Choroid plexus epithelial cell (primary cell): ENCODE measurements around the gene TRIM46.

Experiments used
- DNase-seq: peaks from one replicate; pipeline ENCODE4 v3.0.0-alpha.2; 2010; ENCODE audit warnings: low read depth
- H3K4me3 ChIP-seq: 2 replicates; pipeline ENCODE4 v1.5.1; 2011; ENCODE audit warnings: low read depth, mild to moderate bottlenecking, control low read depth, low read length, moderate library complexity
- TF ChIP-seq, protein P1 (sequence below): conservative IDR thresholded peaks from 2 replicates; pipeline ENCODE4 v1.5.1; 2011; ENCODE audit warnings: low read depth, mild to moderate bottlenecking, control low read depth, inconsistent platforms, low read length, moderate library complexity

Gene TRIM46

DNA sequence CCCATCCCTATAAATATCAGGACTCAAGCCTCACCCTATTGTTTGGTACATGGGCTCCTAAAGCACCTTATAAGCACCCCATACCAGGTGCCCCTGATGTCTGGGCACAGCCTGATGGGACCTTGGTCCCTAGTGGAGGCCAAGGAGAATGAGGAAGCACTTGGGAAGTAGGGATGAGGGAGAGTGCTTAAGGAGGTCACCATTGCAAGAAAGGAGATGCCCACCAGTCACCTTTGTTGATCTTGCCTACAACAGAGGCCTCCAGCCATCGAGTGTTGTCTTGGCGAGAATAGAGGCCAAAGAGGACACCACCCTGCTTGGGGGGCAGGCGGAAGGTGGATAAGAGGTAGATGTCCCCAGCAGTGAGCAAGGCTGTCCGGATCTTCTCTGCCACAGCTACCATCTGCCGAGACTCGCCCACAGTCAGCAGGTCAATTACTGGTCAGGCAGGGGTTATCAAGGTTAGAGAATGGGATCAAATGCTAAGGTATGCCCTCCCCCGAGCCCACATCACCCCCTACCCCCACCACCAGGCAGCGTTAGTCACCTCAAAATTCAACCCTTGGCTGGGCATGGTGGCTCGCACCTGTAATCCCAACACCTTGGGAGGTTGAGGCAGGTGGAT is 32.4 kb downstream of the TRIM46 start:
- no peak for DNase-seq
- no peak overlapping the region for H3K4me3 ChIP-seq
- TF ChIP-seq, protein P1, sequence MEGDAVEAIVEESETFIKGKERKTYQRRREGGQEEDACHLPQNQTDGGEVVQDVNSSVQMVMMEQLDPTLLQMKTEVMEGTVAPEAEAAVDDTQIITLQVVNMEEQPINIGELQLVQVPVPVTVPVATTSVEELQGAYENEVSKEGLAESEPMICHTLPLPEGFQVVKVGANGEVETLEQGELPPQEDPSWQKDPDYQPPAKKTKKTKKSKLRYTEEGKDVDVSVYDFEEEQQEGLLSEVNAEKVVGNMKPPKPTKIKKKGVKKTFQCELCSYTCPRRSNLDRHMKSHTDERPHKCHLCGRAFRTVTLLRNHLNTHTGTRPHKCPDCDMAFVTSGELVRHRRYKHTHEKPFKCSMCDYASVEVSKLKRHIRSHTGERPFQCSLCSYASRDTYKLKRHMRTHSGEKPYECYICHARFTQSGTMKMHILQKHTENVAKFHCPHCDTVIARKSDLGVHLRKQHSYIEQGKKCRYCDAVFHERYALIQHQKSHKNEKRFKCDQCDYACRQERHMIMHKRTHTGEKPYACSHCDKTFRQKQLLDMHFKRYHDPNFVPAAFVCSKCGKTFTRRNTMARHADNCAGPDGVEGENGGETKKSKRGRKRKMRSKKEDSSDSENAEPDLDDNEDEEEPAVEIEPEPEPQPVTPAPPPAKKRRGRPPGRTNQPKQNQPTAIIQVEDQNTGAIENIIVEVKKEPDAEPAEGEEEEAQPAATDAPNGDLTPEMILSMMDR: no peak

DNA sequence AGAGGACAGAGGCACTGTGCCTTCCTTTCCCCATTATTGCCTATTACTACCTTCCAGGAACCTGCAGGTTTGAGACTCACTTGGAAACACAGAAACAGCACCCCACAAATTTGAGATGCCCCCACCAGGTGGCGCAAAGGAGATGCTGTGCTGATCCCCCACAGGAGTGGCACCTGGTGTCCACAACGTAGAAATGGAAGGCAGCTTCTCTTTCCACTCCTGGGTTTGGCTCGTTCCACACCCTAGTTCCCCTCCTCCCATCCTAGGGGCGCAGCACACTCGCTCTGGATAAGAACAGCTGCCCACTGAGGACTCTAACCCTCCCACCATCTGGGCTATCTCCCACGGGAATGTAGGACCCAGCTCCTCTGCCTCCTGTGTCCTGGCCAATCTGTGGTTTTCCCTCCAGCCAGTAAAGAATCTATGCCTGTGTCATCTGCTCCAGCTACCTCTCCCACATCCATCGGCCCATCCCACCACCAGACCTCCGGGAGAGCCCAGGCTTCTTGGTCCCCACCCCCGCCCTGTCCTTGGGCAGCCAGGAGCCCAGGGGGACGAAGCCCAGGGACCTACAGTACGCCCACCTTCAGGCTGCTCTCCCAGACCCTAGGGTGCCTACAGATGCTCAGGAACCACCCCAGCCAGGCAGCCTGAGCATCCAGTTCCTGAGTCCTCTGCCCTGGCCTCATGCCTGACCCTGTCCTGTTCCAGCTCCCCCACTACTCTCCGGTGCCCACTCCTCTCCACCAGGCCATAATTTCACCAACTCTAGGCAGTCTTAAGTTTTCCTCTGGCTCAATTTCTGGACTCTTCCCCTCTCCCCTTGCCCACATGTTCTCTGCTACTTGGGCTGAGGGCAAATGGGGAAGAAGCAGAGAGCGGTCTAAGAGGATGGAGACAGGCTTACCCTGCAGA is 33.5 kb downstream of the TRIM46 start:
- TF ChIP-seq, protein P1: peak; percentile 93
- H3K4me3 ChIP-seq: peak overlapping the region; percentile 98
- DNase-seq: peak; percentile 89

DNA sequence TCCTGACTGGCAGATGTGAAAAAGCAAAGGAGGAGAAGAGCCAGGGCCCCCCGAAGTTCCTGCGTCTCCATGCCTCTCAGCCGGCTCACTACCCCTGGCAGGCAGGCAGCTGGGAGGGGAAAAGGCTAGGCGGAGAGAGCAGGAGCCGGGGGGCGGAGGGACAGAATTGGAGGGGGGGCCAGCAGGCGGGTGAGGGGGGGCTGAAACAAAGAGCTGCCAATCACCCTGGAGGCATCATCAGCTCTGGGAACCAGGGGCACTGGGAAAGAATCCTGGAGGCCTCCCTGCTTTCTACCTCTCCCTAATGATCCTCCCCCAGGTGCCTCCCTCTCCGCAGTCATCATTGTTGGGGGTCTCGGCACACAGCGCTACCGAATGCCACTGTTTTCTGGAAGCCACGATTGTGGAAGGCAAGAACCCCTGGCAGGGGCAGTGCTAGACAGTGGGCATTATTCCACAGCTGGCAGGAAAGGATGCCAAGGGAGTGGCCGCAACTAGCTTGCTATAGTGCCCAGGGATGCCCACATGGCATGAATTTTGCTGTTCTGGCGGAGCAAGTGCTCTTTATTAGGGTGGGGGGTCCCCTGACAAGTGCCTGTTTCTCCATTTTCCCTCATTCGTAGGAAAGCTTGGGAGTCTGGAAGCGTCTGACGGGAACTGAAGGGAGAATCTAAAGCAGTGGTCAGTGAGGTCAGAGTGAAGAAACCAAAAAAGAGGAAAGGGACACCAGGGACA is 34.3 kb downstream of the TRIM46 start, which contains the start of gene THBS3:
TSS of gene THBS3 (minus strand) at position 92 of the 735 bp plus-strand sequence. CDS start at position 71, 21 bp downstream.
- peak; percentile 32 for DNase-seq
- TF ChIP-seq, protein P1: no peak
- peak within 1 kb of the TSS; percentile 98 for H3K4me3 ChIP-seq

DNA sequence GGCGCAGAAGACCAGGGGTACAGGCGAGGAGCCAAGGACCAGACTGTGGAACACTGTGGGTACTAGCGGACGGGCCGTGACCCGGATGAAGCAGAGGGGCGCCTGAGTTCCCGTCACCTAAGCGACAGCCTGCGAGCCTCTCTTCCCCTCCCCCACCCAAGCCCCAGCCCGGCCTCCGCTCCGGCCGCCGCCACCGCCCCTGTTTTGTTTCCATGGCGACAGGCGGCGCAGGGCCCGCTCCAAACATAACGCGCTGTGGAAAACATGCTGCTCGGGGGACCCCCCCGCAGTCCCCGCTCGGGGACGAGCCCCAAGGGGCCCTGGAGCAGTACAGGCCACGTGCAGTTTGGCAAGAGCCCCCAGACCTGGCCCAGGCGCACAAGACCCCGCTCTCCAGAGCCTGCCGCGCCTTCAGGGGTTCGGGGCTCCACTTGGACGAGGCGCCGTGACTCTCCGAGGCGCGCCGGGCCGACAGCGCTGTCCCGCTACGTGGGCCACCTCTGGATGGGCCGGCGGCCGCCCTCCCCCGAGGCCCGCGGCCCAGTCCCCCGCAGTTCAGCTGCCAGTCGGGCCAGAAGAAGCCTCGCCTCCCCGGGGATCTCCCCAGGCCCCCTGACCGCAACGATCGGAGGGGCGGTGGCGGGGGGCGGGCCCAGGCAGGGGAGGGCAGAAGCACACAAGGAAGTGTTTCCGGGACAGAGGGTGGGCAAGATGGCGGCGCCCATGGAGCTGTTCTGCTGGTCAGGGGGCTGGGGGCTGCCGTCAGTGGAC is 35.1 kb downstream of the TRIM46 start, which contains the start of gene MTX1:
TSS of gene MTX1 (plus strand) at position 155 of the 771 bp plus-strand sequence. CDS start at position 265, 110 bp downstream.
- DNase-seq: peak; percentile 89
- H3K4me3 ChIP-seq: peak within 1 kb of the TSS; percentile 98
- TF ChIP-seq, protein P1: no peak

DNA sequence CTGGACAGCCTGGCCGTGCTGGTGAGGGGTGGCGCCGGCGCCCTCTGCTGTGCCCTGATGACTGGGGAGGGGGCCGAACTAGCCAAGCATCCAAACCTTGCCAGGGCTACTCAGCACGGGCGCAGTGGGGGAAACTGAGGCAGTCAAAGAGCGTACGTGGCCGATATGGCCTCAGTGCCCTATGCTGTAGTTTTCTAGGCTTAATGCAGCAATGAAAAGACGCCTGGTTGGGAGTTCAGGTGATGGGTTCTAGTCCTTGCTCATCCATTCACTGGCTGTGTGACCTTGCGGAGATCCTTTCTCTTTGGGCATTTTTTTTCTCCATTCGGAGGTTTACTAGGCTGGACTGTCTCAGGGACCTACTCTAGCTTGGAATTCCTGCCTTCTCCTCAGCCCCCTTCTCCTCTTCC is 35.7 kb downstream of the TRIM46 start:
- TF ChIP-seq, protein P1: no peak
- no peak for DNase-seq

More for the DNA sequence above, 35.7 kb downstream of the TRIM46 start:
- peak overlapping the region; percentile 98 for H3K4me3 ChIP-seq
